SU-DHL-6 (cell line): Measurements from ENCODE around the gene FETUB.

Experiments
- CTCF ChIP-seq: fragments of 200-600 bp; sonication (generic); IDR thresholded peaks from one replicate; pipeline ENCODE4 v1.5.1; 2017; ENCODE audit warnings: antibody characterized with exemption, mild to moderate bottlenecking, low read length, moderate library complexity; ENCODE audit not compliant: insufficient read depth, poor library complexity, severe bottlenecking
- EZH2phosphoT487 ChIP-seq: fragments of 200-600 bp; sonication (generic), shearing (Covaris generic); conservative IDR thresholded peaks from 2 replicates; pipeline ENCODE4 v1.6.1; 2018; ENCODE audit warnings: mild to moderate bottlenecking, antibody characterized with exemption, low read length, moderate library complexity, mixed read lengths

GRCh38 chr3:186599785-186600166 is 40.4 kb upstream of the FETUB start:
- TF ChIP-seq CTCF (no peak), EZH2phosphoT487 (no peak)
